Fibroblast of gingiva (primary cell): ENCODE measurements around the gene GSN.

Source experiments
- DNase-seq: peaks from one replicate; pipeline ENCODE4 v3.0.0-alpha.2; 2011; ENCODE audit warnings: low read depth

GSN gene

DNA sequence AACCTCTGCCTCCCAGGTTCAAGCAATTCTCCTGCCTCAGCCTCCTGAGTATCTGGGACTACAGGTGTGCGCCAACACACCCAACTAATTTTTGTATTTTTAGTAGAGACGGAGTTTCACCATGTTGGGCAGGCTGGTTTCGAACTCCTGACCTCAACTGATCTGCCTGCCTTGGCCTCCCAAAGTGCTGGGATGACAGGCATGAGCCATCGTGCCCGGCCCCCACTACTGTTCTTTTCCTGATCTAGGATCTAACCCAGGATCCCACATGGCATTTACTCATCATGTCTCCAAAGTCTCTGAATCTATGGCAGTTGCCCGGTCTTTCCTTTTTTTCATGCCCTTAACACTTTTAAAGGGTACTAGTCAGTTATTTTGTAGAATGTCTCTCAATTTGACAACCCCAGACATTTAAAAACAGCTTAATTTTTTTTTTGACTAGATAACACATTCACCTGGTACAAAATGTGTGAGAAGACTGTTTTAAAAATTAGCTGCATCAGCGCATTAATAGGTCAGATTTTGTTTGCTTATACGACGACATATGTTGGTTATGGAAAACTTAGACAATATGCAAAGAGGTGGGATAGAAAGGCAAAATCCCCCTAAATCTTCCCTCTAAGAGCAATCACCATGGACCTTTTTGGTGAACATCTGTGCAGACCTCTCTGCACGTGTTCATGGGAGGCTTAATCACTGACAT is 55.6 kb downstream of the GSN start:
- DNase-seq: no peak

DNA sequence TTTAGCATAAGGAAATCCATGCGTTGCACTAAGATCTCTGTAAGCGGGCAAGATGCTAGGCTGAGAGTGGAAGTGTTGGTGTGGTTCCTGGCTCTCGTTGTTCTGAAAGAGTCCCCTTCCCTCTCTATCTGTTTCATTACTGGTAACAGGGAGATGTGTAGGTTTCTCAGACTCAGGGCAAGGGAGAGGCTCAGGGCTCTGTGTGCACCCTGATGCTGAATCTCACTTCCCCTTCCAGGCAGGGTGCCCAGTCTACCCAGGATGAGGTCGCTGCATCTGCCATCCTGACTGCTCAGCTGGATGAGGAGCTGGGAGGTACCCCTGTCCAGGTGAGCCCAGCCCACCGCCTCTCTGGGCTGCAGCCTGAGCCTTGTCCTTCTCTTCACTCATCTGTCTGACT is 56.4 kb downstream of the GSN start:
- no peak for DNase-seq

DNA sequence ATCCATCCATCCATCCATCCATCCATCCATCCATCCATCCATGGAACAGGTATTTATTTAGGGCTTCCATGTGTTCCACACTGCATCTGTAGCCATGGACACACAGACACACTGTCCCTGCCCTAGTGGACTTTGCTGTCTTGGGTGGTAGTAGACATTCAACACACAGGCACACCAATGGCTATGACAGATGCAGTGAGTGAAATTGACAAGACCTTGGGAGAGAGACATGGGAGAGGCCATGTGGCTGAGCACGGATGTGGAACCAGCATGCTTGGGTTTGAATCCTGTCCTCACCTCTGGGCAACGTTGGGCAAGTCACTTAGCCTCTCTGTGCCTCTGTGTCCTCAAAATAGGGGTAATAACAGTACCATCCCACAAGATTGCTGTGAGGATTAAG is 56.8 kb downstream of the GSN start:
- DNase-seq: no peak

DNA sequence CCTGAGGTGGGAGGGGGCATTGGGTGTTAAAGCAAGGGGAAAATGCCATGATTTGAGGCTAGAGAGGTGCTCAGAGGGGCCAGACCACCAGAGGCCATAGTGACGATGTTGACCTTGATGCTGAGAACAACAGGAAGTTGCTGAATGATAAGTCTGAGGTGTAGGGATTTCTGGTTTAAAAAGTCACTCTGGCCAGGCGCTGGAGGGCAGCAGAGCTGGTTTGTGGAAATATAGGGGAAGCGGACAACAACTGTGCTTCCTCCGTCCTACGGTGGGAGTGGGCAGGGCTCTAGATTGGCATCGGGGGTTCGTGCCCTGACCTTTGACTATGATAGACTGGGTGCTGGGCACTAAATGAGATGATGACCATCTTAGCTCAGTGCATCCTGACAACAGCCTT is 57.4 kb downstream of the GSN start:
- DNase-seq: no peak

DNA sequence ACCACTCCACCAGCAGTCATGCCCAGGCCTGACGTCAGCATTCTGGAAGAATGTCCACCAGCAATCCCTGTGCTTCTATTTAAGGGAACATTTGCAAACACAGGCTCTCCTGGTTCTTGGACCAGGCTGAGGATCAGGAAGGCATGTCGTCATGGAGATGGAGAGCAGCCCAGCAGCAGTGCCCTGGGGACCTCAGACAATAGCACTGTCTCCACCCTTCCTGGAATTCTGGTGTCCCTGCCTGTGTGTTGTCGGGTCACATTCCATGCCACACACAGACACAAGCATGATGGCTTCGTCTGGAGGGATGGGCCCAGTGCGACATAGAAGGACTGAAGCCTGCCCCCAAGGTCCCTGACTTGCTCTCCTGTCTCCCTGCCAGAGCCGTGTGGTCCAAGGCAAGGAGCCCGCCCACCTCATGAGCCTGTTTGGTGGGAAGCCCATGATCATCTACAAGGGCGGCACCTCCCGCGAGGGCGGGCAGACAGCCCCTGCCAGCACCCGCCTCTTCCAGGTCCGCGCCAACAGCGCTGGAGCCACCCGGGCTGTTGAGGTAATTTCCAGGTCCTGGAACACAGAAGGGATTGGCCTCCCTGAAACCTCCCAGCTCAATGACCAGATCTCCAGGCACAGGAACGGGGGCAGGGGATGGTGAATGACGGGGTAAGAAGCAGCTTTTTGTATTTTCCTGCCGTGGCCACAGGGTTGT is 58.3 kb downstream of the GSN start:
- peak; percentile 99 for DNase-seq

DNA sequence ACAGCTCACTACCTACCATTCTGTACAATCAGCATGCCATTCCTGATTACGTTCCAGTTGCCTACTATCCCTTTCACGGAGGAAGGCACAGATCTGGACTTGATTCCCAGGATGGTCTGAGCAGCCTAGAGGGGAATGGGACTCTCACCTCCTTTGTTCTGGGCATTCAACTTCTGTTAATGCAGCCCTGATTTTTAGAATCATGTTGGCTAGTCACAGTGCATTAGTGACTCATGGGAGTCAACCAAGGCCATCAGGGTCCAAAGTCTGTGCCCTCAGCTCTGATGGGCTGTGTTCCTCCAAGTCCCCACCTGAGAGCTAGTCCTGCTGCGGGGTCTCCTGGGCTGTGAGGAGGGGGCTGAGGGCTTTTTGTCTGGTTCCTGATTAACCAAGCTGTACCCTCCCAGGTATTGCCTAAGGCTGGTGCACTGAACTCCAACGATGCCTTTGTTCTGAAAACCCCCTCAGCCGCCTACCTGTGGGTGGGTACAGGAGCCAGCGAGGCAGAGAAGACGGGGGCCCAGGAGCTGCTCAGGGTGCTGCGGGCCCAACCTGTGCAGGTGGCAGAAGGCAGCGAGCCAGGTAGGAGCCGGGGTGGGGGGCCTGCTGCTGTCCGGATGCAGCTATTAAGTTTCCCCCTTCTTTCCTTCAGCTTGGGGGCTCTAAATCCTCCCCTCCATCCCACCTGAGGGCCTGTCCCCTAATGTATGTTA is 59.1 kb downstream of the GSN start:
- no peak for DNase-seq

DNA sequence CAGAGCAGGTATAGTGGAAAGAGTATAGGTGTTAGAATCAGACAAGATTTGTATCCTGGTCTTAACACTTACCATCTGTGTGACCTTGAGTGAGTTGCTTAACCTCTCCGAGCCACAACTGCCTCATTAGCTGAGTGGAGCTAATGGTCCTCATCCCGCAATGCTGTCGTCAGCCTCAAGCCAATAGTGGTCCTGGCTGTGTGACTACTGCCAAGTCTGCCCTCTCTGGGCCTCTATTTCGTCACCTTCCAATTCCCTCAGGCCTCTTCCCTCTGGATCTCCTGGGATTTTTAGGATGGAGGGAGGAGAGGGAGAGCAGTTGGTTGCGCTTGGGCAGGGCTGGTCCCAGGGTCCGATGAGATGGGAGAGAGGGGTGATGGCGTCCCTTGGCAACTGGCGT is 60.5 kb downstream of the GSN start:
- DNase-seq: peak; percentile 35

DNA sequence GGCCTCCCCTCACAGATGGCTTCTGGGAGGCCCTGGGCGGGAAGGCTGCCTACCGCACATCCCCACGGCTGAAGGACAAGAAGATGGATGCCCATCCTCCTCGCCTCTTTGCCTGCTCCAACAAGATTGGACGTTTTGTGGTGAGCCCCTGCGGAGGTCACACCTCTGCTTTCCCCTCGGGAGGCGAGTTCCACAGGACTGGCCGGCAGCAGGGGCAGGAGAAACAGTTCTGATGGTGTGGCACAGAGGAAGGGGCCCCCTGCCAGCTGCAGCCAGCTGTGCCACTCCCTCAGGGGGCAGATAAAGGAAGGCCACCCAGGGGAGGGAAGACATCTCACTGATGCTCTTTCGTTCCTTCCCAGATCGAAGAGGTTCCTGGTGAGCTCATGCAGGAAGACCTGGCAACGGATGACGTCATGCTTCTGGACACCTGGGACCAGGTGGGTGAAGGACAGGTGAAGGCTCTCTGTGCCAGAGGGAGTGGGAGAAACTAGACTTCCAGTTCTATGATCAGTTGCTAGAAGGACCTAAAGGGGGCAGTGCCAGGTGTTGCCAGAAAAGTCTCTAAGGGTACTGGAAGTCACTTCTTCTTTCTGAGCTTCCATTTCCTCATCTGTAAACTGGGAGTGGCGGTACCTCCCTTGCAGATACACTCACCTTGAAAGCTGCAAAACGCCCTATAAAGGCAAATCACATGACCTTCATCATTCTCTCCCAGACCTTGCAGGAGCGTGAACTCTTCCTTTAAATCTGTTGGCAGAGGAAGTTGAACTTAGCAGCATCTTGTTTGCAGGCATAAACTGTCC is 61.1 kb downstream of the GSN start:
- DNase-seq: no peak

DNA sequence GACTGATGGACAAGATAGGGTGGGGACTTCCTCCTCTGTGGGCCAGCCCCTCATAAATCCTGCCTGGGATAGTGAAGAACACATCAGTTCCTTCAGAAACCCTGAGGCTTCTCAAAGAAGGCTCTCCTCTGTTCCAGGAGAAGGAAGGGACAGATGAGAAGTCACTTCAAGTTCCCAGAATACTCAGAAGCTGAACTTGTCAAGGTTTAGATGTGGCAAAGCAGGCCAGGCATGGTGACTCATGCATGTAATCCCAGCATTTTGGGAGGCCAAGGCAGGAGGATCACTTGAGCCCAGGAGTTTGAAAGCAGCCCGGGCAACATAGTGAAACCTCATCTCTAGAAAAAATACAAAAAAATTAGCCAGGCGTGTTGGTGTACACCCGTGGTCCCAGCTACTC is 63.6 kb downstream of the GSN start:
- no peak for DNase-seq

DNA sequence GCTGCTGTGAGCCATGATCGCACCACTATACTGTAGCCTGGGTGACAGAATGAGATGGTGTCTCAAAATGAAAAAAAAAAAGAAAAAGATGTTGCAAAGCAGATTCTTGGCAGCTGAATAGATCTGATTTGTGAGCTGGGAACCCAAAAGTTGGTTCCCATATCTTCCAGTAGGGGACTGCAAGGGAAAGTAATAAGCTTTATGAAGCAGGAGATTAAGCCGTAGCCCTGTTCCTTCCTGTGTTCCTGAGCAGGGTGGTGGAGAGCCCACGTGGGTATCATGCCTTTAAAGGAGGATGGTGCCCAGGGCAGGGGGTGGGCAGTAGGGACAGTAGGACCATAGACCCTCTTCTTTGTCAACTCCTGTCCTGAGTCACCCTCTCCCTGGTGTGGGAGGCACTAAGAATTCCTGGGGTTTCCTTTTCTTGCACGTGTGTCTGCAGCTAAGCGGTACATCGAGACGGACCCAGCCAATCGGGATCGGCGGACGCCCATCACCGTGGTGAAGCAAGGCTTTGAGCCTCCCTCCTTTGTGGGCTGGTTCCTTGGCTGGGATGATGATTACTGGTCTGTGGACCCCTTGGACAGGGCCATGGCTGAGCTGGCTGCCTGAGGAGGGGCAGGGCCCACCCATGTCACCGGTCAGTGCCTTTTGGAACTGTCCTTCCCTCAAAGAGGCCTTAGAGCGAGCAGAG is 64.2 kb downstream of the GSN start:
- DNase-seq: peak; percentile 84

DNA sequence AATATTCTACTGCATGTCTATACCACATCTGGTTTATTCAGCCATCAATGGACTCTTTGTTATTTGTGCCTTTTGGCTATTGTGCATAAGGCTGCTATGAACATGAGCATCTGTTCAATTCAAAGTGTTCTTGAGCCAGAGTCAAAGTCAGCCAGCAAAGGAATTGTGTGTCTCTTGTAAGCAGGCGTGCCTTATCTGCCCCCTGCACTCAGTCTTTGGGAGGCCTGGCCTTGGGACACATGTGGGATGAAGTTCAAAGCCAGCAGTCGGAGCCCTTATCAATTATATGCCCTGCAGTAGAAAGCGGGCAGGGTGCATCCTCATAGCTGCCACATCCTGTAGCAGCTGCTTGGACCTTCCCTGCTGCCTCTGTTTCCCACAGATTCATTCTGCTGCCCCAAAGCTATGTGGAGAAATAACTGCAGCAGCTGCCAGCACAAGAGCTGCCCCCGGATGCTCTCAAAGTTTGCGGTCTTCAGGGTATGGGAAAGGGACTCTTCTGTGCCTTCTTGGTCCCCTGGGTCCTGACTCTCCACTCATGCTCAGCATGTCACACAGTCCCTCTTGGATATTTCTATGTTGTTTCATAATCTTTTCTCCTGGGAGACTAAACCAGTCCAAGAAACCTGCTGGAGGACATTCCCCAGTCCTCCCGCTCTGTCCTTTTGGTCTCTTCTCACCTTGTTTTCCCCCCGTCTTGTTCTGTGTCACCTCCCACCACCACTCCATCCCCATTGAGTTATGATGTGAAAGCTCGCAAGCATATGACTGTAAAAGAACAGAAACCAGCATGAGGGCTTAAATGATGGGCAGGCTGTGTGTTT is 66.2 kb downstream of the GSN start:
- DNase-seq: peak; percentile 54

DNA sequence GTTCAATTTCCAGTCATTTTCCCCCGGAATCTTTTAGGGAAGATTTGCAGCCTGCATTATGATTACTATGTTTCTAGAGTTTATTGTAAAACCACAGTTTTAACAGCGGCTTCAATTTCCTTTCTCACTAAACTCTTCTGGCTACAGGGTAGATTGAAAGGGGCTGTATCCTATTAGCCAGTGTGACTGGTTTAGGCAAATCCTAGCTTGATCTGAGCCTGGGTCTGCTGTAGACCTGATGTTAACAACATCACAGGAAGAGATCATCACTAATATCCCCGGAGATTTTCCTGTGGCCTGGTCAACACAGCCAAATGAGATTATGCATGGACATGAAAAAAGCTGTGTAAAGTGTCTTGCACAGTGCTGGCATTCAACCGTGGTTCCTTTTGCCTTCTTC is 68.7 kb downstream of the GSN start:
- no peak for DNase-seq

DNA sequence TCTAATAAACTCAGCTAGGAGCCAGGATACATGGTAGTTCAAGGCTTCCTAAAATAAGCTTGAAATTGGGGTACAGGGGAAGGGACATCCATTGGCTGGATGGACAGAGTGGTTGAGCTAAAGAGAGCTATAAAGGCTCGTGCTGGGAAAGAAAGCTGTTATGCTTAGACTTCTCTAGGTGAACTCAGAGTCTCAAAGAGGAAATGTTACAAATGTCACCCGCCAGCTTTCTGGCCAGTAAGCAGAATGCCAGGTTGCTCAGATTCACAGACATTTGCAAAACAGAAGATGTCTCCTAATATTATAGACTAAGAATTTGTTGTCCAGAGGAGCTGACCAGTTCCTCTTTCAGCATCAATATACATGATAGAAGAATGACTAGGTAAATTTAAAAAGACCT is 71.5 kb downstream of the GSN start:
- no peak for DNase-seq

DNA sequence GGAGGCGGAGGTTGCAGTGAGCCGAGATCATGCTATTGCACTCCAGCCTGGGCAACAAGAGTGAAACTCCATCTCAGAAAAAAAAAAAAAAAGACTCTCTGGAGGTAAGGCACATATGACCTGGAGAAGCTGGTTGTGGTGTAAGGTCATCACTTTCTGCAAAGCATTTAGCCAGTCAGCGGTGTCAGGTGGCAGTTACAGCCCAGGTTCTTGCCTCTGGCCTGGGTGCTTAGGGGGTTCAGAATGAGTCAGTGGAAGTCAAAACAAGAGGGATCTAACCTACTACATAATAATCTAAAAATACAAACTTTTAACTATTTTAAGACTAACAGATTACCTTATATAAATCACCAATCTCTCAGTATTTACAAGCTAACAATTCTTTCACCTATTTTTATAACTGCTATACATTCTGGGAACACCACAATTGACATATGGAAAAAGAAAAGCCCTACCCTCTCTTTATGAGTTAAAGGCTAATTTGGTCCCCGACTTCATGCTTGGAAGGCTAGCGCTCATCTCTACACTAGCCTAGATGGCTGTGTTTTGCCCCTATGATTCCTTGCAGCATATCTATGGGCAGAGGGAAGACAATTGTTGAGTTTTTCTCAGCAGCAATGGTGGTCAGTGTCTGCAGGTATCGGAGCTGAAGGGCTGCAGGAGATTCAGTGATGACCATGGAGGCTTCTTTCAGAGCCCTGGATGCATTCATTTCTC is 72.9 kb downstream of the GSN start:
- no peak for DNase-seq

DNA sequence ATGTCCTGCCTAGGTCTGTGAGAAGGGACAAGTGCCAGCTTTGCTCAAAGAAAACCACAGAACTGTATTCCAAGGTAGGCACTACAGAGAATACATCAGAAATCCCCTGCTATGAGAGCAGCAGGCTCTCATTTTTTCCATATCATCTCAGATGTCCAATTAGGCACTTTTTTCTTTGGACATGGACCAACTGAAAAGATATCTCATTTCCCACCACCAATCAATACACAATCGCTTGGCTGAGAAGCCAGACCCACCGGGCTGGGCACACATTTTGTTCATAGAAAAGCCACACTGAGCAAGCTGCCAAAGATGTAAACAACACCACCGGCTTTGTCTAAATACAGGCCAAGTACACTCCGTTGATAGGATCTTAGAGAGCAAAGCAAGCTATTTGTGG is 76.2 kb downstream of the GSN start:
- no peak for DNase-seq

DNA sequence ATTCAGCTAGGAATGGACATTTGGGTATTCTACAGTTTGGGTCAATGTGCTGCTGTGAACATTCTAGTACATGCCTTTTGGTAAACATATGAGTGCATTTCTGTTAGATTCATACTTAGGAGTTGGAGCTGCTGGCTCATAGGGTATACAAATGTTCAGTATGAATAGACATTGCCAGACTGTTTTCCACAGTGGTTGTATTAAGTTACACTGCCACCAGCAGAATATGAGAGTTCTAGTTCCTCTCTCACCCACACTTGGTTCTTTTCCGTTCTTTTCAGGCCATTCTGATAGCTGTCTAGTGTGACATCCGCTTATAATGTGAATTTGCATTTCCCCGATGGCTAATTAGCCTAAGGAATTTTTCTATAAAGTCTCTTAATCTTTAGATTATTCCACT is 77.1 kb downstream of the GSN start:
- no peak for DNase-seq

DNA sequence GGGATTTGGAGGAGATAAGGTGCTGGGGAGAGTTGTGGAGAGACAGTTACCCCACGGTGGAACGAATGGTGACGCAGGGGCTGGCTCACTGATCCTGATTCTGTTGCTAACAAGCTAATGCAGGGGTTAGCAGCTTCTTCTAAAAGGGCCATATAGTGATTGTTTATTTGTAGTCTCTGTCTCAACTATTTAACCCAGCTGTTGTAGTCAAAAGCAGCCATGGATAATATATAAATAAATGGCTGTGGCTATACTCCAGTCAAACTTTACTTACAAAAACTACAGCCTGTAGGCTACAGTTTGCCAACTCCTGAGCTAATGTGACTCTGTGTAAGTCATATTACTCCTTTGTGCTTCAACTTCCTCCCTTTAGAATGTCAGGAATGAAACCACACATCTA is 80.3 kb downstream of the GSN start:
- no peak for DNase-seq

DNA sequence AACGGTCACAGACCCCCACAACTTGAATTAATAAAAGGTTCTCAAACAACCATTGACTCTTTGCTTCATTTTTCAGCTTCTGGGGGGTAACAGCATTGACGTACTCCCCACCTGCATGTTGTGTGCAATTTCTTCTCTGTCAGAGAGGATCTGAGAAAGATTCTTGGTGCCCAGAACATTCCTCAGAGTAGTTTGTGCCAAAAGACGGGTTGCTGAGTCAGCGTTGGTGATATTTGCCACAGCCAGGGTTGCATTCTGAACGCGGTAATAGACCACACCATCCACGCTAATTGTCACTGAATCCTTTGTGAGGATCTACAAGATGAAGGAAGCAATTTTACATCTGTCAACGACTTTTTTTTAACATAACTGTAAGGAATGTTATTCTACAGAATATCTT is 81.0 kb downstream of the GSN start:
- peak; percentile 52 for DNase-seq

DNA sequence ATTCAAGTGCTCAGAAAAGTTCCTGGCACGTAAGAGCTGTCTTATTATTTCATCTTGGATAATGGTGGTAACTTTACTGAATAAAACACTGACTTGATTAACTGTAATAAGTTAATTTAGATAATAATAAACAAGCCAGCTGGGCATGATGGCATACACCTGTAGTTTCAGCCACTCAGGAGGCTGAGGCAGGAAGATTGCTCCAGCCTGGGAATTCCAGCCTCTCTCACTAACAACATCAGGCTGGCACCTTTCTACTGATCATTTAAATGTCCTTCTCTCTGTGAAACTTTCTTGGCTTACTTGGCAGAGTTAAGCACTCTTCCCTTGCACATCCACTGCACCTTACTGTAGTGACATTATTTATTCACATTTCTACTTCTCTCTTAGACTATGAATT is 82.1 kb downstream of the GSN start:
- DNase-seq: no peak

DNA sequence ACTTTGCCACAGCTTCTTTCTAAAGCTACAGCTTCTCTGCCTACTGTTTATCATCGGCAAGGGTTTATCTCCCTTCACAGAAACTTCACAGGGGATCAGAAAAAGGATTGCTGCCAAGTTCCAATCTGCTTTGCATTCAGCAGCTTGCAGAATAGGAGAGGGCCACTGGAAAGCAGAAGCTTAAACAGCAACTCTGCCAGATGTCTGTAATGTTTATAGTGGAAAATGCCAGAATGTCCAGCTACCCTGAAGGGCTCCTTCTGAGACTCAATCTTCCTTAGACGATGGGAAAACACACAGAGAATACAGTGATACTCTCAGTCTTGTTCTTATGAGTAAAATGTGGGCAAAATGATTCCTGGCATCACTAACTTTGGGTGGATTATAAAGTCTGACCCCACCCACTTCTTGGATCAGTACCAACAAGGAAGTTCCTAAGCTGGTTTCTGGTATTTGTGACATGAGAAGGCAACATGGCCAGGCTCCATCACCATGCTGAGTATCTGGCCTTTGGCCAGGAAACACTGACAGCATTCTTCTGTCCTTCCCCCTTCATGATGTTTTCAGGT is 83.1 kb downstream of the GSN start:
- peak; percentile 94 for DNase-seq
